Measurements from ENCODE around the gene UBAC2.

The UBAC2 gene

GRCh38 chr13:99250982-99251825 lies 50.5 kb downstream of the UBAC2 start:
- no peak for DNase-seq

GRCh38 chr13:99251921-99252320 lies 51.3 kb downstream of the UBAC2 start:
- DNase-seq: no peak

GRCh38 chr13:99254830-99255229 lies 54.2 kb downstream of the UBAC2 start:
- DNase-seq: no peak

- DNase-seq: no peak
These were observed 54.6 kb downstream of the UBAC2 start for GRCh38 chr13:99255271-99255670.

GRCh38 chr13:99256283-99256682 lies 55.6 kb downstream of the UBAC2 start:
- no peak for DNase-seq

GRCh38 chr13:99256709-99257108 lies 56.1 kb downstream of the UBAC2 start:
- peak; percentile 26 for DNase-seq

GRCh38 chr13:99257291-99257690 lies 56.6 kb downstream of the UBAC2 start:
- no peak for DNase-seq

- DNase-seq: peak; percentile 26
These were observed 57.7 kb downstream of the UBAC2 start, which contains the start of gene GPR18 for GRCh38 chr13:99258210-99258860. Gene GPR18 (minus strand): TSS chr13:99258379. CDS start chr13:99255872, 2,507 bp downstream.

GRCh38 chr13:99258946-99259345 lies 58.3 kb downstream of the UBAC2 start:
- peak; percentile 41 for DNase-seq

GRCh38 chr13:99260216-99260615 lies 59.6 kb downstream of the UBAC2 start:
- DNase-seq: no peak

- DNase-seq: no peak
These were observed 60.4 kb downstream of the UBAC2 start for GRCh38 chr13:99261059-99261458.

- DNase-seq: no peak
These were observed 62.6 kb downstream of the UBAC2 start for GRCh38 chr13:99263126-99263785.

- DNase-seq: peak; percentile 31
These were observed 63.4 kb downstream of the UBAC2 start for GRCh38 chr13:99264051-99264450.

GRCh38 chr13:99265162-99265800 lies 64.6 kb downstream of the UBAC2 start:
- no peak for DNase-seq

- peak; percentile 80 for DNase-seq
These were observed 65.3 kb downstream of the UBAC2 start for GRCh38 chr13:99265821-99266426.

GRCh38 chr13:99266827-99267226 lies 66.2 kb downstream of the UBAC2 start:
- DNase-seq: peak; percentile 47

GRCh38 chr13:99267927-99268326 lies 67.3 kb downstream of the UBAC2 start:
- DNase-seq: peak; percentile 63

GRCh38 chr13:99268822-99269221 lies 68.2 kb downstream of the UBAC2 start:
- DNase-seq: no peak

GRCh38 chr13:99269627-99270241 lies 69.1 kb downstream of the UBAC2 start:
- peak; percentile 87 for DNase-seq

- peak; percentile 38 for DNase-seq
These were observed 69.9 kb downstream of the UBAC2 start for GRCh38 chr13:99270518-99270917.

- no peak for DNase-seq
These were observed 70.6 kb downstream of the UBAC2 start for GRCh38 chr13:99271249-99271648.

- DNase-seq: no peak
These were observed 71.8 kb downstream of the UBAC2 start for GRCh38 chr13:99272481-99272880.
